OCI-LY7 (cell line): ENCODE results near the gene HADHB. TPM values are rescaled to one million over a fixed set of nuclear protein-coding genes. Genes with fewer than 3 reads are reported as not detected.
A peak's percentile ranks its signal among the peaks of the same experiment; 100 is the strongest.

Source experiments
- BruUV-seq: library from RNA; stranded (reverse); fragments of 400-500 nt; replicated peaks from 2 replicates; lab custom pipeline; 2021; lab: Mats Ljungman, UMichigan
- CTCF ChIA-PET: fragments of 300-600 bp; sonication (Branson Sonifier 250); formaldehyde crosslinking; loops from one replicate; lab custom pipeline; 2022; ENCODE audit warnings: antibody characterized with exemption; ENCODE audit not compliant: unreplicated experiment; lab: Charles Lee
- POLR2A ChIA-PET: fragments of 300-600 bp; sonication (Branson Sonifier 250); formaldehyde crosslinking; loops from one replicate; lab custom pipeline; 2022; ENCODE audit warnings: antibody characterized with exemption; lab: Charles Lee
- DNase-seq: peaks from one replicate; pipeline ENCODE4 v3.0.0-alpha.2; 2015; ENCODE audit warnings: low spot score
- H2AFZ ChIP-seq: fragments of 200-600 bp; sonication (generic), shearing (Covaris generic); 2 replicates; pipeline ENCODE4 v1.6.1; 2014; ENCODE audit warnings: mild to moderate bottlenecking, antibody characterized with exemption, low read length, moderate library complexity
- H3K27ac ChIP-seq: fragments of 200-600 bp; sonication (generic); 2 replicates; pipeline ENCODE4 v1.5.1; 2014; ENCODE audit warnings: mixed run types, low read depth, mild to moderate bottlenecking, moderate library complexity, low read length, inconsistent platforms; ENCODE audit not compliant: poor library complexity, severe bottlenecking
- H3K36me3 ChIP-seq: fragments of 200-600 bp; sonication (generic); 2 replicates; pipeline ENCODE4 v1.6.1; 2014; ENCODE audit warnings: mild to moderate bottlenecking, antibody characterized with exemption, low read length, moderate library complexity, mixed read lengths; ENCODE audit not compliant: insufficient read depth
- H3K4me1 ChIP-seq: fragments of 200-600 bp; sonication (generic); 2 replicates; pipeline ENCODE4 v1.5.1; 2014; ENCODE audit warnings: mild to moderate bottlenecking, low read length; ENCODE audit not compliant: insufficient read depth, poor library complexity, severe bottlenecking
- H3K4me2 ChIP-seq: fragments of 200-600 bp; sonication (generic); 2 replicates; pipeline ENCODE4 v1.6.1; 2014; ENCODE audit warnings: mild to moderate bottlenecking, low read length
- H3K4me3 ChIP-seq: fragments of 200-600 bp; sonication (generic); 2 replicates; pipeline ENCODE4 v1.5.1; 2014; ENCODE audit warnings: mild to moderate bottlenecking, low read depth, low read length; ENCODE audit not compliant: poor library complexity, severe bottlenecking
- H3K79me2 ChIP-seq: fragments of 200-600 bp; sonication (generic); 2 replicates; pipeline ENCODE4 v1.6.1; 2016; ENCODE audit warnings: low read depth, mild to moderate bottlenecking, low read length, moderate library complexity, mixed read lengths; ENCODE audit not compliant: insufficient read depth
- H3K9me2 ChIP-seq: fragments of 200-600 bp; sonication (generic); 2 replicates; pipeline ENCODE4 v1.6.1; 2016; ENCODE audit warnings: mild to moderate bottlenecking, low read length, mixed read lengths; ENCODE audit not compliant: insufficient read depth
- H3K9me3 ChIP-seq: fragments of 200-600 bp; sonication (generic); 2 replicates; pipeline ENCODE4 v1.6.1; 2014; ENCODE audit warnings: mild to moderate bottlenecking, mixed run types, low read length, mixed read lengths
- H4K20me1 ChIP-seq: fragments of 200-600 bp; sonication (generic); 2 replicates; pipeline ENCODE4 v1.6.1; 2014; ENCODE audit warnings: mild to moderate bottlenecking, antibody characterized with exemption, low read length, moderate library complexity, mixed read lengths; ENCODE audit not compliant: insufficient read depth
- EZH2phosphoT487 ChIP-seq: fragments of 200-600 bp; sonication (generic); IDR thresholded peaks from 2 replicates; pipeline ENCODE4 v1.6.1; 2018; ENCODE audit warnings: low read depth, borderline replicate concordance, mild to moderate bottlenecking, mixed run types, antibody characterized with exemption, low read length, moderate library complexity, mixed read lengths
- intact Hi-C: fragments of 100-400 bp; cut with micrococcal nuclease; formaldehyde crosslinking; loops from one replicate; pipeline ENCODE4 v1.10.0; 2022; ENCODE audit not compliant: unreplicated experiment
- total RNA-seq, 2 experiments: library from RNA; depleted of rRNA in 1 of 2; stranded (reverse); fragments of >200 nt in 1 of 2; shearing (Covaris generic) in 1 of 2; gene quantifications; 2 replicates each; pipeline ENCODE4 v1.2.3, GENCODE V29; 2014 to 2022
- TF ChIP-seq, protein P1 (sequence below): fragments of 200-600 bp; sonication (generic); conservative IDR thresholded peaks from 2 replicates; pipeline ENCODE4 v1.5.1; 2014; ENCODE audit warnings: mild to moderate bottlenecking, antibody characterized with exemption, low read length, moderate library complexity, mixed read lengths

The HADHB gene
- total RNA-seq, 2 experiments from 2014 or later, result 35.5 to 55.7 TPM

DNA sequence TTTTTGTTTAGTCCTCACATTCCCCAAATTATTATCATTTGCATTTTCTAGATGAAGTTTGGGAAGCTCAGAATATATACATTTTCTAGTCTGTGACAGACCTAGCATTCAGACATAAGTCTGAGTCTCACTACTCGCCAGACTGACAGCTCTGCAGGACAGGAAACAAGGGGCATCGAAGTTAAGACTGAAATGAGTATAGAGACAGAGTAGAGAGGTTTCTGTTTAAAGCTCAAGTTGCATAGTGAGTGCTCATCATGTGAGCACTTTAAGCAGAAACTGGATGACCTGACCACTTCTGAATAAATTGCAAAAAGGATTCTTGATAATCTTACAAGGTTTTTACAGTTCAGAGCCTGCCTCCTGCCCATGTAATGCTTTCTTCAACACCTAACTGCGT, 1.1 kb downstream of the HADHB start:
- DNase-seq, result peak; percentile 31
- no TSS peak for BruUV-seq
- peak overlapping the region; percentile 93 for H3K4me3 ChIP-seq
- H3K4me1 ChIP-seq, result peaks cover 36% of the 10 kb centered on the region
- 0 out of 2 replicates have a peak, but pooled peaks cover 8% of the 10 kb centered on the region for H4K20me1 ChIP-seq
- H3K9me3 ChIP-seq, result no peaks in the 10 kb centered on the region
- POLR2A ChIA-PET, result interaction anchor here (0.5 to 1.2 kb wide), 4 partner anchors 8 to 192 kb away, joined by 3 to 4 read pairs (median 3); no protein-coding TSS in a partner anchor
- H3K79me2 ChIP-seq, result peaks cover 94% of the 10 kb centered on the region
- 0 out of 2 replicates have a peak, but pooled peaks cover 3% of the 10 kb centered on the region for H3K36me3 ChIP-seq
- H3K9me2 ChIP-seq, result no peaks in the 10 kb centered on the region
- peak overlapping the region; percentile 95 for H3K4me2 ChIP-seq
- H2AFZ ChIP-seq, result no peak overlapping the region
- TF ChIP-seq, protein P1, sequence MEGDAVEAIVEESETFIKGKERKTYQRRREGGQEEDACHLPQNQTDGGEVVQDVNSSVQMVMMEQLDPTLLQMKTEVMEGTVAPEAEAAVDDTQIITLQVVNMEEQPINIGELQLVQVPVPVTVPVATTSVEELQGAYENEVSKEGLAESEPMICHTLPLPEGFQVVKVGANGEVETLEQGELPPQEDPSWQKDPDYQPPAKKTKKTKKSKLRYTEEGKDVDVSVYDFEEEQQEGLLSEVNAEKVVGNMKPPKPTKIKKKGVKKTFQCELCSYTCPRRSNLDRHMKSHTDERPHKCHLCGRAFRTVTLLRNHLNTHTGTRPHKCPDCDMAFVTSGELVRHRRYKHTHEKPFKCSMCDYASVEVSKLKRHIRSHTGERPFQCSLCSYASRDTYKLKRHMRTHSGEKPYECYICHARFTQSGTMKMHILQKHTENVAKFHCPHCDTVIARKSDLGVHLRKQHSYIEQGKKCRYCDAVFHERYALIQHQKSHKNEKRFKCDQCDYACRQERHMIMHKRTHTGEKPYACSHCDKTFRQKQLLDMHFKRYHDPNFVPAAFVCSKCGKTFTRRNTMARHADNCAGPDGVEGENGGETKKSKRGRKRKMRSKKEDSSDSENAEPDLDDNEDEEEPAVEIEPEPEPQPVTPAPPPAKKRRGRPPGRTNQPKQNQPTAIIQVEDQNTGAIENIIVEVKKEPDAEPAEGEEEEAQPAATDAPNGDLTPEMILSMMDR, result no peak
- no peak for TF ChIP-seq EZH2phosphoT487
- intact Hi-C loops, result no loop called here
- H3K27ac ChIP-seq, result peak overlapping the region; percentile 72
- CTCF ChIA-PET, result no interaction called here

DNA sequence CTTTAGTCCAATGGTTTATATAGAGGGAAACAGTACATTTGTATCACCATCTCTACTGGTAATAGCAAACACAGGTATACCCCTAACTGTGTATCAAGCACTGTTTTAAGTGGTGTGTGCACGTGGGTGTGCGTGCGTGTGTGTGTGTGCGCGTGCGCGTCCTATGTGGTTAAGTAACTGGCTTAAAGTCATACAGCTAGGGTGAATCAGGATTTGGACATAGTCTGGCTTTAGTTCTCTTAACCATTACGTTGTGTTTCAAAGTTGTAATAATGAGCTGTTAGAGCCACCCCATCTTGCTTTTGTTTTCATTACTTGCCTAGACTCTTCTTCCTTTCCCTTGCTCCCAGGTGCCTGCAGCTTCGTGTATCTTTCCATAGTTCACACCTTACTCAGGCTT, 2.1 kb downstream of the HADHB start:
- peaks cover 26% of the 10 kb centered on the region for H3K4me1 ChIP-seq
- 0 out of 2 replicates have a peak, but pooled peaks cover 3% of the 10 kb centered on the region for H3K36me3 ChIP-seq
- ChIA-PET POLR2A (interaction anchor here (0.5 to 1.9 kb wide), 3 partner anchors 10 to 84 kb away, joined by 3 to 5 read pairs (median 3); no protein-coding TSS in a partner anchor), CTCF (no interaction called here)
- TF ChIP-seq, protein P1, result no peak
- no peaks in the 10 kb centered on the region for H3K9me2 ChIP-seq
- peak overlapping the region; percentile 95 for H3K4me2 ChIP-seq
- DNase-seq, result no peak
- BruUV-seq, result no TSS peak
- no peak overlapping the region for H2AFZ ChIP-seq
- no peaks in the 10 kb centered on the region for H3K9me3 ChIP-seq
- no peak overlapping the region for H3K4me3 ChIP-seq
- H4K20me1 ChIP-seq, result 0 out of 2 replicates have a peak, but pooled peaks cover 9% of the 10 kb centered on the region
- no peak overlapping the region for H3K27ac ChIP-seq
- peaks cover 94% of the 10 kb centered on the region for H3K79me2 ChIP-seq
- intact Hi-C loops, result no loop called here

DNA sequence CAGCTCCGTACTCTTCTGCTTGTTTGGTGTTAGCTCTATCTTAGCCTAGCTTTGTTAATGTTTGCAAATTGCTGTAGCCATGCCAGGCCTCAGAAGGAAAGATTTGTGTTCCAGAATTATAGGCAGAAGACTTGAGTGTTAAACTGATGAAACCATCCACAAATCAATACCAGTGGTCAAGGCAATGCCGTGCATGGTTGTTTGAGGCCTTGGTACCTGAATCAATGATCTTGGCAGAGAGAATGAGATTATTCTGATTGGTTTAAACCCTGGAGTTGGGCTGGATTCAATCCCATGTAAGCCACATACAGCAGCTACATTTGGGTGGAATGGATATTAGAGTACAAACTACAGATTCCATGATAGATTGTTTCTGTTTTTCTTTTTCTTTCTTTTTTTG, 4.9 kb downstream of the HADHB start:
- no peak for TF ChIP-seq EZH2phosphoT487
- TF ChIP-seq, protein P1, result no peak
- no peaks in the 10 kb centered on the region for H3K9me3 ChIP-seq
- BruUV-seq, result no TSS peak
- no peak overlapping the region for H3K4me3 ChIP-seq
- ChIA-PET POLR2A (interaction anchor here (0.5 to 0.7 kb wide), 3 partner anchors 11 to 208 kb away, joined by 3 to 4 read pairs (median 4); no protein-coding TSS in a partner anchor), CTCF (no interaction called here)
- no peak overlapping the region for H3K4me2 ChIP-seq
- H3K36me3 ChIP-seq, result peaks cover 6% of the 10 kb centered on the region; the same call in 1 of the 2 replicates
- peaks cover 84% of the 10 kb centered on the region for H3K79me2 ChIP-seq
- intact Hi-C loops, result no loop called here
- peaks cover 18% of the 10 kb centered on the region for H3K4me1 ChIP-seq
- H2AFZ ChIP-seq, result no peak overlapping the region
- H4K20me1 ChIP-seq, result peaks cover 10% of the 10 kb centered on the region; the same call in 1 of the 2 replicates
- no peak overlapping the region for H3K27ac ChIP-seq
- H3K9me2 ChIP-seq, result no peaks in the 10 kb centered on the region
- no peak for DNase-seq
